Neural cell (in vitro differentiated cells): ENCODE data around the gene TMPRSS6.

ENCODE experiments used
- EP300 ChIP-seq: fragments of 450-650 bp; conservative IDR thresholded peaks from 2 replicates; pipeline ENCODE4 v1.6.1; 2014; ENCODE audit warnings: antibody characterized with exemption, mild to moderate bottlenecking, moderate library complexity; ENCODE audit not compliant: poor library complexity, severe bottlenecking
- EZH2 ChIP-seq: fragments of 200-600, 300-800 bp; shearing (Covaris generic), sonication (generic); IDR thresholded peaks from 2 replicates; pipeline ENCODE4 v1.6.1; 2014; ENCODE audit warnings: antibody characterized with exemption, low read length, borderline replicate concordance, mild to moderate bottlenecking; ENCODE audit not compliant: insufficient read depth, poor library complexity, severe bottlenecking
- MXI1 ChIP-seq: fragments of 450-650 bp; conservative IDR thresholded peaks from 2 replicates; pipeline ENCODE4 v1.6.1; 2014; ENCODE audit warnings: antibody characterized with exemption, mild to moderate bottlenecking; ENCODE audit not compliant: poor library complexity, severe bottlenecking
- POLR2AphosphoS5 ChIP-seq: IDR thresholded peaks from 2 replicates; pipeline ENCODE4 v1.6.1; 2012
- RAD21 ChIP-seq: fragments of 450-650 bp; conservative IDR thresholded peaks from 2 replicates; pipeline ENCODE4 v1.6.1; 2014; ENCODE audit warnings: antibody characterized with exemption, mild to moderate bottlenecking, moderate library complexity
- SMC3 ChIP-seq: fragments of 450-650 bp; conservative IDR thresholded peaks from 2 replicates; pipeline ENCODE4 v1.6.1; 2014; ENCODE audit warnings: antibody characterized with exemption, mild to moderate bottlenecking, moderate library complexity; ENCODE audit not compliant: poor library complexity
- TAF1 ChIP-seq: IDR thresholded peaks from 2 replicates; pipeline ENCODE4 v1.6.1; 2012; ENCODE audit warnings: low read depth
- TF ChIP-seq, protein P1 (sequence below): fragments of 450-650 bp; IDR thresholded peaks from 2 replicates; pipeline ENCODE4 v1.5.1; 2014; ENCODE audit warnings: antibody characterized with exemption, mild to moderate bottlenecking, moderate library complexity; ENCODE audit not compliant: poor library complexity, severe bottlenecking
- TF ChIP-seq, protein P2 (sequence below): IDR thresholded peaks from 2 replicates; pipeline ENCODE4 v1.6.1; 2012; ENCODE audit warnings: borderline replicate concordance

DNA sequence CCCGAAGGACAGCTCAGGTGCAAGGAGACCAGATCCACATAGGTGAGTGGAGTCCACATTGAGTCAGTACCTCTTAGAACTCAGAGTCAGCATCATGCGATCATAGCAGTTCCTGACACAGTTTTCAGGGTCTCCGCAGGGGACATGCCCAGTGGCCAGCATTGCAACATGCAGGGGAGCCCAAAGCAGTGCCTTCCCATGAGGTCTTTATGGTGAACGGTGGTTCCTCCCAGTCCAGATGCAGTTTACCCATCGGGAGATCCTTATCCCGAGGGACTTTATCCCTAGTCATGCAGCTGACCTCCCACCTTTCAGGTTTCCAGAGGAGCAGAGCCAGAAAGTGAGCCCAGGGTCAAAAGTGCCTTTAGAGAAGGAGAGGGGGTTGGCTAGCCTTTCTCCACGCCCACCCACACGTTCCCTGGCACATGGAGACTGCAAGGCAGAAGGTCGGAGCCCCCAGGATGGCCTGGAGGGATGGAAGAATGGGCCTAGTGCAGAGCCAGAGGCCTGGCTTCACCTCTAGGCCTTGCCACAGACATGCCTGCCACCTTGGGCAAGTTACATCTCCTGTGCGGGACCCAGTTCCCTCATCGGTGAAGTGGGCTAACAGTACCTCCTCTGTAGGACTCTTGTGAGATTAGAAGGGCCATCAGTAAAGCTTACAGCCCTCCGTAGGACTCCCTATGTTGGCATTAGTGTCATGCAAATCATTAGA lies 51.6 kb downstream of the TMPRSS6 start:
- TF ChIP-seq MXI1 (no peak), POLR2AphosphoS5 (no peak), SMC3 (no peak), EP300 (no peak), EZH2 (no peak), RAD21 (no peak), TAF1 (no peak)
- TF ChIP-seq, protein P1, sequence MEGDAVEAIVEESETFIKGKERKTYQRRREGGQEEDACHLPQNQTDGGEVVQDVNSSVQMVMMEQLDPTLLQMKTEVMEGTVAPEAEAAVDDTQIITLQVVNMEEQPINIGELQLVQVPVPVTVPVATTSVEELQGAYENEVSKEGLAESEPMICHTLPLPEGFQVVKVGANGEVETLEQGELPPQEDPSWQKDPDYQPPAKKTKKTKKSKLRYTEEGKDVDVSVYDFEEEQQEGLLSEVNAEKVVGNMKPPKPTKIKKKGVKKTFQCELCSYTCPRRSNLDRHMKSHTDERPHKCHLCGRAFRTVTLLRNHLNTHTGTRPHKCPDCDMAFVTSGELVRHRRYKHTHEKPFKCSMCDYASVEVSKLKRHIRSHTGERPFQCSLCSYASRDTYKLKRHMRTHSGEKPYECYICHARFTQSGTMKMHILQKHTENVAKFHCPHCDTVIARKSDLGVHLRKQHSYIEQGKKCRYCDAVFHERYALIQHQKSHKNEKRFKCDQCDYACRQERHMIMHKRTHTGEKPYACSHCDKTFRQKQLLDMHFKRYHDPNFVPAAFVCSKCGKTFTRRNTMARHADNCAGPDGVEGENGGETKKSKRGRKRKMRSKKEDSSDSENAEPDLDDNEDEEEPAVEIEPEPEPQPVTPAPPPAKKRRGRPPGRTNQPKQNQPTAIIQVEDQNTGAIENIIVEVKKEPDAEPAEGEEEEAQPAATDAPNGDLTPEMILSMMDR, result no peak
- TF ChIP-seq, protein P2, sequence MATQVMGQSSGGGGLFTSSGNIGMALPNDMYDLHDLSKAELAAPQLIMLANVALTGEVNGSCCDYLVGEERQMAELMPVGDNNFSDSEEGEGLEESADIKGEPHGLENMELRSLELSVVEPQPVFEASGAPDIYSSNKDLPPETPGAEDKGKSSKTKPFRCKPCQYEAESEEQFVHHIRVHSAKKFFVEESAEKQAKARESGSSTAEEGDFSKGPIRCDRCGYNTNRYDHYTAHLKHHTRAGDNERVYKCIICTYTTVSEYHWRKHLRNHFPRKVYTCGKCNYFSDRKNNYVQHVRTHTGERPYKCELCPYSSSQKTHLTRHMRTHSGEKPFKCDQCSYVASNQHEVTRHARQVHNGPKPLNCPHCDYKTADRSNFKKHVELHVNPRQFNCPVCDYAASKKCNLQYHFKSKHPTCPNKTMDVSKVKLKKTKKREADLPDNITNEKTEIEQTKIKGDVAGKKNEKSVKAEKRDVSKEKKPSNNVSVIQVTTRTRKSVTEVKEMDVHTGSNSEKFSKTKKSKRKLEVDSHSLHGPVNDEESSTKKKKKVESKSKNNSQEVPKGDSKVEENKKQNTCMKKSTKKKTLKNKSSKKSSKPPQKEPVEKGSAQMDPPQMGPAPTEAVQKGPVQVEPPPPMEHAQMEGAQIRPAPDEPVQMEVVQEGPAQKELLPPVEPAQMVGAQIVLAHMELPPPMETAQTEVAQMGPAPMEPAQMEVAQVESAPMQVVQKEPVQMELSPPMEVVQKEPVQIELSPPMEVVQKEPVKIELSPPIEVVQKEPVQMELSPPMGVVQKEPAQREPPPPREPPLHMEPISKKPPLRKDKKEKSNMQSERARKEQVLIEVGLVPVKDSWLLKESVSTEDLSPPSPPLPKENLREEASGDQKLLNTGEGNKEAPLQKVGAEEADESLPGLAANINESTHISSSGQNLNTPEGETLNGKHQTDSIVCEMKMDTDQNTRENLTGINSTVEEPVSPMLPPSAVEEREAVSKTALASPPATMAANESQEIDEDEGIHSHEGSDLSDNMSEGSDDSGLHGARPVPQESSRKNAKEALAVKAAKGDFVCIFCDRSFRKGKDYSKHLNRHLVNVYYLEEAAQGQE, result no peak
